Measurements from ENCODE around the gene ERMARD. TPM values are rescaled to one million over a fixed set of nuclear protein-coding genes. Genes with fewer than 3 reads are reported as not detected.
A peak's percentile ranks its signal among the peaks of the same experiment; 100 is the strongest.
"Not testable (repeated sequence)": the region's sequence is repeated elsewhere in the genome, so short reads cannot be mapped to it uniquely, and the experiment has no call there.

ERMARD gene
- total RNA-seq, 2 donors from 2014 or later = 22.4 to 39.8 TPM

DNA sequence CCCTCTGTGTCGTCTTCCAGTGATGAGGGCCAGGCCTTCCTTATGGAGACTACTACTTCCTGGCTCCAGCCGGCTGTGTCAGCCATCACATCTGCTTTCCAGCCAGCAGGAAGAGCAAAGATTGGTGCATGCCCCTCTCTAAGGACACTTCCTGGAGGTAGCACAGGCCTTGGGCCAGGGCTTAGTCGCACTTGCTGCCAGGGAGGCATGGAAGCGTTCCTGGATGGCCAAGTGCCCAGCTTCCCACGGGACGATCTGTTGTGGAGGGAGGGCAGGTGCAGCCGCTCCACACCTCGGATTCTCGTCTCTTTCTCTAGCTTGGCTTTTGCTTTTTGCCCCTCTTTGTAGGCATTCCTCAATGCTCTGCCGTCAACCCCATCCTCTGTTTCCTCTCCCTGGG is 11.9 kb downstream of the ERMARD start:
- Mint-ChIP-seq H3K27me3 (no peaks in the 10 kb centered on the region), H3K36me3 (peaks cover 22% of the 10 kb centered on the region), H3K4me1 (ENCODE audit: low read depth in 2 of 2) (peaks cover 0 to 5% of the 10 kb centered on the region in 2 donors), H3K27ac (no peak overlapping the region), H3K9me3 (no peaks in the 10 kb centered on the region), H3K4me3 (no peak overlapping the region)
- no peak for ATAC-seq
- DNase-seq (ENCODE audit: low spot score) = no peak

DNA sequence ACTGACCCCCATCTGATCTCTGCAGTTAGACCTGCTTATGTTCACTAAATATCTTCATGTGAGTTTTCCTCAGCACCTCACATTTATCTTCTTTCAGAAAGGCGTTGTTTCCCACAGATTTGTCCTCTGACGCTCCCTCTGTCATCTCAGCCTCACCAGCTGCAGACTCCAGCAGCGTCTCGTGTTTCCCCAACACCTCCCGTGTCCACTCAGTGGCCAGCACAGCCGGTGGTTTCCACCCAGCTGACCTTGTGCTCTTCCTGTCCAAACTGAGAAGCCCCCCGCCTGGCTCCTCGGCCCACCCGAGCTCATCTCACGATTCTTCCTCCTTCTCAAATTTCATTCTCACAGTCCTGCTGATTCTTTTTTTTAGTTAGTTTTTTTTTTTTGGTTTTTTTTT is 12.5 kb downstream of the ERMARD start:
- H3K27ac Mint-ChIP-seq = no peak overlapping the region
- no peaks in the 10 kb centered on the region for H3K27me3 Mint-ChIP-seq
- DNase-seq (ENCODE audit: low spot score) (no peak), ATAC-seq (no peak)
- peaks cover 0 to 5% of the 10 kb centered on the region in 2 donors for H3K4me1 Mint-ChIP-seq (ENCODE audit: low read depth in 2 of 2)
- H3K9me3 Mint-ChIP-seq = no peaks in the 10 kb centered on the region
- peaks cover 22% of the 10 kb centered on the region for H3K36me3 Mint-ChIP-seq
- no peak overlapping the region for H3K4me3 Mint-ChIP-seq

DNA sequence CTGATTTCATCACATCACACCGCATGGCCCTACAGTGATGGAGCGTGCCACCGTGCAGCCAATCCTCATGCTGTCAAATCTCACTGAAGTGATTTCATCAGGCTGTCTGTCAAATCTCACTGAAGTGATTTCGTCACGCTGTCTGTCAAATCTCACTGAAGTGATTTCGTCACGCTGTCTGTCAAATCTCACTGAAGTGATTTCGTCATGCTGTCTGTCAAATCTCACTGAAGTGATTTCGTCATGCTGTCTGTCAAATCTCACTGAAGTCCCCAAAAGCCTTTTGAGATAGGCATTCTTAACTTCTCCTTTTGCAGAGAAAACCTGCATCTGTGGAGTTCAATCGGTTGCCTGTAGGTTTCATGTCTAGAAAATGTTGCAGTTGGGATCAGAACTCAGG is 14.4 kb downstream of the ERMARD start:
- H3K4me1 Mint-ChIP-seq (ENCODE audit: low read depth in 2 of 2); H3K9me3 Mint-ChIP-seq; DNase-seq (ENCODE audit: low spot score); H3K27me3 Mint-ChIP-seq; H3K4me3 Mint-ChIP-seq; H3K27ac Mint-ChIP-seq: not testable (repeated sequence)
- peak in 1 of 2 donors; percentile 77 for ATAC-seq
- peaks cover 15% of the 10 kb centered on the region for H3K36me3 Mint-ChIP-seq

- no peak overlapping the region for H3K27ac Mint-ChIP-seq
- no peak overlapping the region for H3K4me3 Mint-ChIP-seq
- ATAC-seq = no peak
- peaks cover 13% of the 10 kb centered on the region for H3K36me3 Mint-ChIP-seq
- no peaks in the 10 kb centered on the region for H3K9me3 Mint-ChIP-seq
- no peaks in the 10 kb centered on the region for H3K27me3 Mint-ChIP-seq
- H3K4me1 Mint-ChIP-seq (ENCODE audit: low read depth in 2 of 2) = peaks cover 0 to 5% of the 10 kb centered on the region in 2 donors
- DNase-seq (ENCODE audit: low spot score) = no peak
Measured at GRCh38 chr6:169766232-169766631, 14.8 kb downstream of the ERMARD start.

GRCh38 chr6:169766921-169767736 is 15.7 kb downstream of the ERMARD start:
- Mint-ChIP-seq H3K36me3 (peaks cover 13% of the 10 kb centered on the region), H3K27ac (no peak overlapping the region), H3K4me1 (ENCODE audit: low read depth in 2 of 2) (peaks cover 0 to 5% of the 10 kb centered on the region in 2 donors), H3K9me3 (no peaks in the 10 kb centered on the region), H3K4me3 (no peak overlapping the region), H3K27me3 (no peaks in the 10 kb centered on the region)
- DNase-seq (ENCODE audit: low spot score) (no peak), ATAC-seq (no peak)

DNA sequence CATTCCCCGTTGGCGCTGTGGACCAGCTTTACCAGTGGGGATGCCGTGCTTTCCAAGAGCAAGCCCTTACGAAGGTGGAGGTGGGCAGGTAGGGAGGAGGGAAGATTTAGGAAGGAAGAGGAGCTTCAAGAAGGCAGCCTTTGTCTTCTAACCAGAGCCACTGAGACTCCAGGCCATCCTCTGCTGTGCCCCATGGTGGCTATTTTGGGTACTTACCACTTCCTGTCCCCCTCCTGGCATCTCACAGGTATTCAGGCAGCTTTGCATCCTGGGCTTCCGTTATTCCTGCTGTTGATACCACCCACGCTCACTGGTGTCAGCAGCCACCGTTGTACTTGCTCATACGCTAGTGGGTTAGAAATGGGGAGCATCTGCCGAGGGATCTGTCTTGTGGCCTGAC is 22.9 kb downstream of the ERMARD start:
- ATAC-seq (no peak), DNase-seq (ENCODE audit: low spot score) (no peak)
- no peak overlapping the region for H3K27ac Mint-ChIP-seq
- H3K27me3 Mint-ChIP-seq = no peaks in the 10 kb centered on the region
- H3K36me3 Mint-ChIP-seq = peaks cover 7% of the 10 kb centered on the region
- no peaks in the 10 kb centered on the region for H3K4me1 Mint-ChIP-seq (ENCODE audit: low read depth in 2 of 2)
- no peak overlapping the region for H3K4me3 Mint-ChIP-seq
- no peaks in the 10 kb centered on the region for H3K9me3 Mint-ChIP-seq

DNA sequence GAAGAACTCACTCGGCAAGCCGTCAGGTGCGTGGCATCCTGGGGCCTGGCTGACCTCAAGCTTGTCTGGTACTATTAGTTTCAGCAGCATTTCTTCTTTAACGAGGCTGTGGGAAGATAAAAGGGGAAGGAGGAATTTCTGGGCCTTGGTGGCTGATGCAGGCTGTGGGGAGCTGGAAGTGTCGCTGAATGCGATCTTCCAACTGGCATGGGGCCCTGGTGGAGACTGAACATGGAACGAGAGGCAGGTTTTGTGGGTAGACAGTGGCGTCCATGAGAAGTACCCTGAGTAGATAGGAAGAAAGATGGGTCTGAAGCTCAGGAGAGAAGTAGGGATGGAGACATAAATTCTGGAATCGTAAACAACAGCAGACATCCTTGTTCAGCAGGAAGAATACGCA is 23.9 kb downstream of the ERMARD start:
- no peaks in the 10 kb centered on the region for H3K27me3 Mint-ChIP-seq
- no peak overlapping the region for H3K4me3 Mint-ChIP-seq
- H3K9me3 Mint-ChIP-seq = no peaks in the 10 kb centered on the region
- DNase-seq (ENCODE audit: low spot score) (no peak), ATAC-seq (no peak)
- peaks cover 7% of the 10 kb centered on the region for H3K36me3 Mint-ChIP-seq
- no peaks in the 10 kb centered on the region for H3K4me1 Mint-ChIP-seq (ENCODE audit: low read depth in 2 of 2)
- H3K27ac Mint-ChIP-seq = no peak overlapping the region

DNA sequence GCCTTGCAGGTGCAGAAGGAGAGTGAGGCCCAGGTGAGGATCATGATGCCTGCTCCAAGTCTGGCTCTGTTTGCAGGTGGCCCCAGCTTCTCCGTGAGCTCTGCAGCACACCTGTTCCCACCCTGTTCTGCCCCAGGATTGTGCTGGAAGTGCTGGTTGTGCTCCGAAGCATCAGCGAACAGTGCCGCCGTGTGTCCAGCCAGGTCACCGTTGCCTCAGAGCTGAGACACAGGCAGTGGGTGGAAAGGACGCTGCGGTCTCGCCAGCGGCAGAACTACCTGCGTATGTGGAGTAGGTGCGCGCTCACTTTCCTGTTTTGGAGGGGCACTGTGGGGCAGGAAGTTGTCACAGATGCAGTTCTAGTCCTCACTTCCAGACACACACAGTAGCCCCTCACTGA is 25.0 kb downstream of the ERMARD start:
- Mint-ChIP-seq H3K4me1 (ENCODE audit: low read depth in 2 of 2) (no peaks in the 10 kb centered on the region), H3K27me3 (no peaks in the 10 kb centered on the region)
- no peak for DNase-seq (ENCODE audit: low spot score)

GRCh38 chr6:169777896-169778295 is 26.5 kb downstream of the ERMARD start:
- no peaks in the 10 kb centered on the region for H3K4me1 Mint-ChIP-seq (ENCODE audit: low read depth in 2 of 2)

More for the DNA sequence above, 25.0 kb downstream of the ERMARD start:
- Mint-ChIP-seq H3K9me3 (no peaks in the 10 kb centered on the region), H3K36me3 (peaks cover 7% of the 10 kb centered on the region), H3K4me3 (no peak overlapping the region), H3K27ac (no peak overlapping the region)
- ATAC-seq = no peak

GRCh38 chr6:169778646-169779045 is 27.2 kb downstream of the ERMARD start:
- no peak overlapping the region for H3K4me3 Mint-ChIP-seq
- H3K36me3 Mint-ChIP-seq = peaks cover 7% of the 10 kb centered on the region
- no peak for DNase-seq (ENCODE audit: low spot score)
- no peak overlapping the region for H3K27ac Mint-ChIP-seq
- no peaks in the 10 kb centered on the region for H3K27me3 Mint-ChIP-seq
- no peaks in the 10 kb centered on the region for H3K4me1 Mint-ChIP-seq (ENCODE audit: low read depth in 2 of 2)
- no peaks in the 10 kb centered on the region for H3K9me3 Mint-ChIP-seq
- no peak for ATAC-seq

More at GRCh38 chr6:169777896-169778295, 26.5 kb downstream of the ERMARD start:
- Mint-ChIP-seq H3K36me3 (peaks cover 7% of the 10 kb centered on the region), H3K9me3 (no peaks in the 10 kb centered on the region), H3K27ac (no peak overlapping the region), H3K4me3 (no peak overlapping the region), H3K27me3 (no peaks in the 10 kb centered on the region)
- no peak for ATAC-seq
- no peak for DNase-seq (ENCODE audit: low spot score)

GRCh38 chr6:169779092-169779815 is 27.8 kb downstream of the ERMARD start:
- no peak overlapping the region for H3K4me3 Mint-ChIP-seq
- peaks cover 7% of the 10 kb centered on the region for H3K36me3 Mint-ChIP-seq
- no peak overlapping the region for H3K27ac Mint-ChIP-seq
- ATAC-seq (no peak), DNase-seq (ENCODE audit: low spot score) (no peak)
- no peaks in the 10 kb centered on the region for H3K4me1 Mint-ChIP-seq (ENCODE audit: low read depth in 2 of 2)
- no peaks in the 10 kb centered on the region for H3K9me3 Mint-ChIP-seq
- H3K27me3 Mint-ChIP-seq = no peaks in the 10 kb centered on the region

DNA sequence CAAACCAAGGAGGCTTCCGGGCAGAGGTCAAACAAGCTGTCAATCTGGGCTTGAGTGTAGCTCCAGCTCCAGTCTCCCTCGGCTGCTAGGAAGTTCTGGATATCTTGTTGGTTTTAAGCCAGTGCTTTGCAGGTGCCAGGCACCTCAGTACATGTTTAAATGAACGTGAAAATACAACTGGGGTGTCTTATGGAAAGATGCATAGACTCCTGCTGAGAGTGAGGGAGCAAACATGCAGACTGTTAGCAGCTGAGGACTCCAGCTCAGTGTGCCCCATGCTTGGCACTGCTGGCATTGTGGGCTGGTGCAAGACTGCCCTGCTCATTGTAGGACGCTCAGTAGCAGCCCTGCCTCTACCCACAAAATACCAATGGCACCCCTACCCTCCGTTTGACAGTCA is 28.5 kb downstream of the ERMARD start:
- Mint-ChIP-seq H3K27ac (no peak overlapping the region), H3K4me3 (no peak overlapping the region), H3K4me1 (ENCODE audit: low read depth in 2 of 2) (no peaks in the 10 kb centered on the region), H3K27me3 (no peaks in the 10 kb centered on the region), H3K36me3 (peaks cover 7% of the 10 kb centered on the region), H3K9me3 (no peaks in the 10 kb centered on the region)
- no peak for ATAC-seq
- no peak for DNase-seq (ENCODE audit: low spot score)

GRCh38 chr6:169780571-169781091 is 29.2 kb downstream of the ERMARD start:
- no peaks in the 10 kb centered on the region for H3K9me3 Mint-ChIP-seq
- H3K27me3 Mint-ChIP-seq = no peaks in the 10 kb centered on the region
- H3K36me3 Mint-ChIP-seq = peaks cover 7% of the 10 kb centered on the region
- no peaks in the 10 kb centered on the region for H3K4me1 Mint-ChIP-seq (ENCODE audit: low read depth in 2 of 2)
- DNase-seq (ENCODE audit: low spot score) (no peak), ATAC-seq (no peak)
- H3K4me3 Mint-ChIP-seq = no peak overlapping the region
- no peak overlapping the region for H3K27ac Mint-ChIP-seq

GRCh38 chr6:169782966-169783365 is 31.5 kb downstream of the ERMARD start:
- H3K9me3 Mint-ChIP-seq = no peaks in the 10 kb centered on the region
- H3K4me1 Mint-ChIP-seq (ENCODE audit: low read depth in 2 of 2) = no peaks in the 10 kb centered on the region
- no peaks in the 10 kb centered on the region for H3K36me3 Mint-ChIP-seq
- H3K27ac Mint-ChIP-seq = no peak overlapping the region
- ATAC-seq = no peak
- DNase-seq (ENCODE audit: low spot score) = no peak
- no peaks in the 10 kb centered on the region for H3K27me3 Mint-ChIP-seq
- H3K4me3 Mint-ChIP-seq = no peak overlapping the region
